ENCODE data around the gene UBAP1L. TPM values are rescaled to one million over a fixed set of nuclear protein-coding genes. Genes with fewer than 3 reads are reported as not detected.

UBAP1L gene
- polyA plus RNA-seq, 1 donor = 4.9 TPM

DNA sequence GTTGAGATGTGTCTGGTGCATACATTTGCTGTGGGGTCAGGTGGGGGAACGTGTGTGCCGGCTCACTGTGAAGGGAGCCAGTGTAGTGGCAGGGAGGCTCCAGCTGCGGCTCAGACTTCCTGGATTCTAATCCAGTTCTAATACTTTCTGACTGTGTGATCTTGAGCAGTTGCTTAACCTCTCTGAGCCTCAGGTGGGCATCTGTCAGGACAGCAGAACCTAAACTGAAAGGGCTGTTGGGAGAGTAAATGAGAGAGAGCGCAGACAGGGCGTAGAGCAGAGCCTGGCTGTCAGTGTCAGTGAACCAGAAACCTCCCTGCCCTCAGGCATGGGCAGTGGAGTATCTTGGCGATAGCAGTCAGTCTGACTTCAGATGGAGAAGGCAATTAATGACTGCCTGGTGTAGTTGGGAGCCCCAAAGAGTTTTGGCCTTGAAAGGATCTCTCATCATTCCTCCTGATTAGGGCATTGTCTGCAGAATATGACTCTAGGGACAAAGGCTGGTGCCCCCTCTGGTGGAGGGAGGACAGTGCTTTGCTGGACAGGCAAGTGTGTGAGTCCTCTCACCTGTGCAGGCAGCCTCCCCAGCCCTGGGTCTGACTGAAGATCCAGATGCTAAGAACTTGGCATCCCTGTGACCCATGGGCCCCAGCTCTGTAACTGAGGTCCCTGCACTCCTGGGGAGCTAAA lies 28.9 kb downstream of the UBAP1L start:
- no peak overlapping the region for H3K27ac ChIP-seq (ENCODE audit: low read length)
- no peak overlapping the region for H3K4me3 ChIP-seq (ENCODE audit: low read length)
- H3K4me1 ChIP-seq (ENCODE audit: control insufficient read depth, insufficient read depth, low read length) = peaks cover 72% of the 10 kb centered on the region
- no peaks in the 10 kb centered on the region for H3K9me3 ChIP-seq (ENCODE audit: control insufficient read depth, low read depth, low read length)
- H3K36me3 ChIP-seq (ENCODE audit: control insufficient read depth, insufficient read depth, low read length) = no peaks in the 10 kb centered on the region
- no peaks in the 10 kb centered on the region for H3K27me3 ChIP-seq (ENCODE audit: control insufficient read depth, insufficient read depth, low read length)
- WGBS (ENCODE audit: insufficient coverage, low lambda C conversion rate) = no CpG with 5 or more reads among the region's 6 CpGs
- DNase-seq = peak in 1 of 2 donors; percentile 48

DNA sequence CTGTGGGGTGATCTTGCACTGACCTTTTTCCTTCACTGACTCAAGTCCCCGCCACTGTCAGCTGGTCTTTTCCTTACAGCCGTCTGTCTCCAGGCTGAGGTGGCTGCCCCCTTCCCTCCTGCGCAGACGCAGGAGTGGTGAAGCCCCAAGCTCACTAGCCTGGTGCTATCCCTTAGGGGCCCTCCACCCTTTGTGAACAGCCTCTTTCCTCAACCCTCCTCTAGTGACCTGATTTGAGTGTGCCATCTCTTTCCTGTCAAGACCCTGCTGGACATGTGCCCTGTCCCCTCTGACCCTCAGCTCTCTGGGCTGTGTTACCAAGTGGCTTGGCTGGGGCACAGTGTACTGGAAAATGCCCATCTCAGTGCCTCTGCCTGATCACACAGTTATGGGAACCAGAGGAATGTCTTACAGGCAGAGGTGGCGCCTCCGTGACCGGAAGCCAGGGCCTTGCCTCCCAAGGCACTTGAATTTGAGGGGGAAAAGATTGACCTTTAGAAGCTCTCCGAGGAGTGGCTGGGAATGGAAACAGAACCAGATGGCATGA lies 29.7 kb downstream of the UBAP1L start:
- no peak overlapping the region for H3K4me3 ChIP-seq (ENCODE audit: low read length)
- H3K9me3 ChIP-seq (ENCODE audit: control insufficient read depth, low read depth, low read length) = no peaks in the 10 kb centered on the region
- WGBS (ENCODE audit: insufficient coverage, low lambda C conversion rate) = no CpG with 5 or more reads among the region's 8 CpGs
- no peaks in the 10 kb centered on the region for H3K36me3 ChIP-seq (ENCODE audit: control insufficient read depth, insufficient read depth, low read length)
- no peaks in the 10 kb centered on the region for H3K27me3 ChIP-seq (ENCODE audit: control insufficient read depth, insufficient read depth, low read length)
- DNase-seq = no peak
- H3K27ac ChIP-seq (ENCODE audit: low read length) = no peak overlapping the region
- H3K4me1 ChIP-seq (ENCODE audit: control insufficient read depth, insufficient read depth, low read length) = peaks cover 65% of the 10 kb centered on the region

DNA sequence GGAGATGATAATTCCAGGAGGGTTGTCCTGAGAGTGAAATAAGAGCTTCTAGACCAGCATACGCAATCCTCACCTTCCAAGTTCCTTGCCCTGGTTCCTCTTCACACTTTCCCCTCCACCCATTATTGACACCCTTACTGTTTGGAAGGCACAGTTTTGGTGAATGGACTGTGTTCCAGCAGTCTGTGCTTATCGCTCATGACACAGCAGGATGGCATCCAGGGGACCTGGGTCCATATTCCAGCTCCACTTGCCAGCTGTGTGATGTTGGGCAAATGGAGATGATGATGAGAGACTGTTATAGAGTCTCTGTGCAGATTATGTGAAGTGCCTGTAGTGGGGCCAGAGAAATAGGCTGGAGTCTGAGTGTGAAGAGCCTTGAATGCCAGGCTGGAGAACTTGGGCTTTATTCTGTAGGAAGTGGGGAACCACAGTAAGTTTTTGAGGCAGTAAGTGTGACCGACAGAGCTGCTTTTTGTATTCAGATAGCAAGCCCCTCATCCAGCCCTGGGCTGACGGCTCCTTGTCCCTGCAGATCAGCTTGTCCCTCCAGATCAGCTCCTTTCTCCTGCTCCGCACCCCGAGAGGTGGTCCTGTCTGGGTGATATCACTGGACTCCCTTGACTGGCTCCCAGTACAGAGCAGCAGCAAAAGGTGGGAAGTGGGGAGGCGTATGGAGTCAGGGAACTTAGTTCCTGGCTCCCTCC lies 30.3 kb downstream of the UBAP1L start:
- Histone ChIP-seq H3K9me3 (ENCODE audit: control insufficient read depth, low read depth, low read length) (no peaks in the 10 kb centered on the region), H3K4me1 (ENCODE audit: control insufficient read depth, insufficient read depth, low read length) (peaks cover 59% of the 10 kb centered on the region), H3K36me3 (ENCODE audit: control insufficient read depth, insufficient read depth, low read length) (no peaks in the 10 kb centered on the region), H3K4me3 (ENCODE audit: low read length) (no peak overlapping the region), H3K27me3 (ENCODE audit: control insufficient read depth, insufficient read depth, low read length) (no peaks in the 10 kb centered on the region), H3K27ac (ENCODE audit: low read length) (no peak overlapping the region)
- no peak for DNase-seq
- WGBS (ENCODE audit: insufficient coverage, low lambda C conversion rate) = no CpG with 5 or more reads among the region's 7 CpGs

- Histone ChIP-seq H3K4me3 (ENCODE audit: low read length) (no peak overlapping the region), H3K36me3 (ENCODE audit: control insufficient read depth, insufficient read depth, low read length) (no peaks in the 10 kb centered on the region), H3K27ac (ENCODE audit: low read length) (no peak overlapping the region), H3K9me3 (ENCODE audit: control insufficient read depth, low read depth, low read length) (no peaks in the 10 kb centered on the region), H3K27me3 (ENCODE audit: control insufficient read depth, insufficient read depth, low read length) (peaks cover under 1% of the 10 kb centered on the region), H3K4me1 (ENCODE audit: control insufficient read depth, insufficient read depth, low read length) (peaks cover 48% of the 10 kb centered on the region)
- DNase-seq = peak in 1 of 2 donors; percentile 57
- WGBS (ENCODE audit: insufficient coverage, low lambda C conversion rate) = no CpG with 5 or more reads among the region's 7 CpGs
Observed at GRCh38 chr15:65083262-65083701, 31.7 kb downstream of the UBAP1L start.

- Histone ChIP-seq H3K36me3 (ENCODE audit: control insufficient read depth, insufficient read depth, low read length) (no peaks in the 10 kb centered on the region), H3K9me3 (ENCODE audit: control insufficient read depth, low read depth, low read length) (peaks cover 5% of the 10 kb centered on the region), H3K27ac (ENCODE audit: low read length) (no peak overlapping the region), H3K27me3 (ENCODE audit: control insufficient read depth, insufficient read depth, low read length) (peaks cover 9% of the 10 kb centered on the region), H3K4me3 (ENCODE audit: low read length) (no peak overlapping the region), H3K4me1 (ENCODE audit: control insufficient read depth, insufficient read depth, low read length) (peaks cover 46% of the 10 kb centered on the region)
- DNase-seq = peak; percentile 48 to 84
- 0% methylated on average over 1 of the region's 7 CpGs for WGBS (ENCODE audit: insufficient coverage, low lambda C conversion rate)
Observed at GRCh38 chr15:65082303-65082953, 32.6 kb downstream of the UBAP1L start.

GRCh38 chr15:65081758-65082157 lies 33.2 kb downstream of the UBAP1L start:
- no CpG with 5 or more reads among the region's 5 CpGs for WGBS (ENCODE audit: insufficient coverage, low lambda C conversion rate)
- H3K27ac ChIP-seq (ENCODE audit: low read length) = no peak overlapping the region
- no peaks in the 10 kb centered on the region for H3K36me3 ChIP-seq (ENCODE audit: control insufficient read depth, insufficient read depth, low read length)
- DNase-seq = no peak
- peaks cover 13% of the 10 kb centered on the region for H3K27me3 ChIP-seq (ENCODE audit: control insufficient read depth, insufficient read depth, low read length)
- H3K4me1 ChIP-seq (ENCODE audit: control insufficient read depth, insufficient read depth, low read length) = peaks cover 39% of the 10 kb centered on the region
- H3K4me3 ChIP-seq (ENCODE audit: low read length) = no peak overlapping the region
- peaks cover 12% of the 10 kb centered on the region for H3K9me3 ChIP-seq (ENCODE audit: control insufficient read depth, low read depth, low read length)

GRCh38 chr15:65081270-65081669 lies 33.7 kb downstream of the UBAP1L start:
- no peak overlapping the region for H3K27ac ChIP-seq (ENCODE audit: low read length)
- 100% methylated on average over 1 of the region's 6 CpGs for WGBS (ENCODE audit: insufficient coverage, low lambda C conversion rate)
- peaks cover 34% of the 10 kb centered on the region for H3K4me1 ChIP-seq (ENCODE audit: control insufficient read depth, insufficient read depth, low read length)
- H3K4me3 ChIP-seq (ENCODE audit: low read length) = no peak overlapping the region
- no peaks in the 10 kb centered on the region for H3K36me3 ChIP-seq (ENCODE audit: control insufficient read depth, insufficient read depth, low read length)
- no peak for DNase-seq
- peaks cover 17% of the 10 kb centered on the region for H3K27me3 ChIP-seq (ENCODE audit: control insufficient read depth, insufficient read depth, low read length)
- peaks cover 15% of the 10 kb centered on the region for H3K9me3 ChIP-seq (ENCODE audit: control insufficient read depth, low read depth, low read length)

- Histone ChIP-seq H3K27ac (ENCODE audit: low read length) (no peak overlapping the region), H3K27me3 (ENCODE audit: control insufficient read depth, insufficient read depth, low read length) (peaks cover 17% of the 10 kb centered on the region), H3K9me3 (ENCODE audit: control insufficient read depth, low read depth, low read length) (peaks cover 15% of the 10 kb centered on the region), H3K36me3 (ENCODE audit: control insufficient read depth, insufficient read depth, low read length) (no peaks in the 10 kb centered on the region), H3K4me1 (ENCODE audit: control insufficient read depth, insufficient read depth, low read length) (peaks cover 28% of the 10 kb centered on the region), H3K4me3 (ENCODE audit: low read length) (no peak overlapping the region)
- no CpG with 5 or more reads among the region's 5 CpGs for WGBS (ENCODE audit: insufficient coverage, low lambda C conversion rate)
- peak in 1 of 2 donors; percentile 49 for DNase-seq
Observed at GRCh38 chr15:65079580-65079979, 35.4 kb downstream of the UBAP1L start.

DNA sequence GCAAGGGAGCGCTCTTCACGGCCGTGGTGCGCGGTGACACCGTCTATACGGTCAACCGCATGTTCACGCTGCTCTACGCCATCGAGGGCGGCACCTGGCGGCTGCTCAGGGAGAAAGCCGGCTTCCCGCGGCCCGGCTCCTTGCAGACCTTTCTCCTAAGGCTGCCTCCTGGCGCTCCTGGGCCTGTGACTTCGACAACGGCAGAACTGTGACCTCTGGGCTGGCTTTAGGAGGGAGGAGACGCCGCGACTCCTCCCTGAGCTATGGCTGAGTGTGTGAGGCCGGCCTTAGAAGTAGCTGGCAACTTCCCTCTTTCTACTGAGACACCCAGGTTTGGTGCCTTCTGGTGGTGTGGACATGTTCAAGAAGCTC lies 37.0 kb downstream of the UBAP1L start:
- Histone ChIP-seq H3K27ac (ENCODE audit: low read length) (no peak overlapping the region), H3K4me3 (ENCODE audit: low read length) (no peak overlapping the region)

GRCh38 chr15:65077291-65077980 lies 37.6 kb downstream of the UBAP1L start:
- Histone ChIP-seq H3K27ac (ENCODE audit: low read length) (no peak overlapping the region), H3K4me1 (ENCODE audit: control insufficient read depth, insufficient read depth, low read length) (peaks cover 16% of the 10 kb centered on the region), H3K27me3 (ENCODE audit: control insufficient read depth, insufficient read depth, low read length) (peaks cover 17% of the 10 kb centered on the region), H3K4me3 (ENCODE audit: low read length) (no peak overlapping the region), H3K9me3 (ENCODE audit: control insufficient read depth, low read depth, low read length) (peaks cover 15% of the 10 kb centered on the region), H3K36me3 (ENCODE audit: control insufficient read depth, insufficient read depth, low read length) (no peaks in the 10 kb centered on the region)
- no CpG with 5 or more reads among the region's 85 CpGs for WGBS (ENCODE audit: insufficient coverage, low lambda C conversion rate)
- DNase-seq = no peak

More for the DNA sequence above, 37.0 kb downstream of the UBAP1L start:
- H3K36me3 ChIP-seq (ENCODE audit: control insufficient read depth, insufficient read depth, low read length) = no peaks in the 10 kb centered on the region
- H3K27me3 ChIP-seq (ENCODE audit: control insufficient read depth, insufficient read depth, low read length) = peaks cover 17% of the 10 kb centered on the region
- peak; percentile 82 to 87 for DNase-seq
- WGBS (ENCODE audit: insufficient coverage, low lambda C conversion rate) = no CpG with 5 or more reads among the region's 24 CpGs
- peaks cover 21% of the 10 kb centered on the region for H3K4me1 ChIP-seq (ENCODE audit: control insufficient read depth, insufficient read depth, low read length)
- peaks cover 15% of the 10 kb centered on the region for H3K9me3 ChIP-seq (ENCODE audit: control insufficient read depth, low read depth, low read length)
